Omental fat pad (tissue), 4 donors: ENCODE data around the gene GPR12. TPM values are rescaled to one million over a fixed set of nuclear protein-coding genes. Genes with fewer than 3 reads are reported as not detected.

ENCODE experiments used
- ATAC-seq: fragments of 150-250 bp; one replicate; pipeline ENCODE4 v1.9.1; 2016; ENCODE audit warnings: mild to moderate bottlenecking, moderate library complexity; ENCODE audit not compliant: low FRiP score
- DNase-seq: peaks from one replicate; pipeline ENCODE4 v3.0.0-alpha.2; 2019; ENCODE audit warnings: low spot score
- CTCF ChIP-seq, 3 donors: fragments of 450-650 bp; IDR thresholded peaks; one replicate each; pipeline ENCODE4 v1.5.1; 2016 to 2017; ENCODE audit warnings: antibody characterized with exemption in 3 of 3, mild to moderate bottlenecking in 3 of 3, moderate library complexity in 2 of 3
- total RNA-seq, 4 donors: library from RNA; depleted of rRNA; stranded (reverse); fragments of >200 nt; gene quantifications; one replicate each; pipeline ENCODE4 v1.1.0, GENCODE V29; 2016

The GPR12 gene
- total RNA-seq, 4 donors from 2014 or later: 0.06 to 0.32 (median 0.09) TPM; not detected in 1

- ATAC-seq (no peak), DNase-seq (no peak)
- TF ChIP-seq CTCF (IDR thresholded peaks at IDR 0.05): no peak
Observed at GRCh38 chr13:26706381-26706780, 54.2 kb downstream of the GPR12 start.

- TF ChIP-seq CTCF (IDR thresholded peaks at IDR 0.05): no peak
- no peak for DNase-seq
- no peak for ATAC-seq
Observed at GRCh38 chr13:26705536-26705935, 55.0 kb downstream of the GPR12 start.

Other genes starting within 250 kb of the GPR12 start
- gene WASF3, start 203.1 kb downstream of the GPR12 start, total RNA-seq: 10 to 100 TPM; 22.9 to 50.8 (median 47.9) TPM